NCI-H2196 (cell line): ENCODE results near the gene PMF1.
"Not testable (repeated sequence)": the region's sequence is repeated elsewhere in the genome, so short reads cannot be mapped to it uniquely, and the experiment has no call there.

ENCODE experiments used
- DNase-seq: peaks from one replicate; lab custom pipeline; 2025; ENCODE audit not compliant: unreplicated experiment; lab: John Stamatoyannopoulos, UW

The PMF1 gene

GRCh38 chr1:156212833-156213643, at the start of gene PMF1:
PMF1 (plus strand) TSS chr1:156213007; CDS start chr1:156213016, 9 bp downstream.
- peak; percentile 96 for DNase-seq

- no peak for DNase-seq
Observed at GRCh38 chr1:156163712-156164111, 49.1 kb upstream of the PMF1 start.

DNA sequence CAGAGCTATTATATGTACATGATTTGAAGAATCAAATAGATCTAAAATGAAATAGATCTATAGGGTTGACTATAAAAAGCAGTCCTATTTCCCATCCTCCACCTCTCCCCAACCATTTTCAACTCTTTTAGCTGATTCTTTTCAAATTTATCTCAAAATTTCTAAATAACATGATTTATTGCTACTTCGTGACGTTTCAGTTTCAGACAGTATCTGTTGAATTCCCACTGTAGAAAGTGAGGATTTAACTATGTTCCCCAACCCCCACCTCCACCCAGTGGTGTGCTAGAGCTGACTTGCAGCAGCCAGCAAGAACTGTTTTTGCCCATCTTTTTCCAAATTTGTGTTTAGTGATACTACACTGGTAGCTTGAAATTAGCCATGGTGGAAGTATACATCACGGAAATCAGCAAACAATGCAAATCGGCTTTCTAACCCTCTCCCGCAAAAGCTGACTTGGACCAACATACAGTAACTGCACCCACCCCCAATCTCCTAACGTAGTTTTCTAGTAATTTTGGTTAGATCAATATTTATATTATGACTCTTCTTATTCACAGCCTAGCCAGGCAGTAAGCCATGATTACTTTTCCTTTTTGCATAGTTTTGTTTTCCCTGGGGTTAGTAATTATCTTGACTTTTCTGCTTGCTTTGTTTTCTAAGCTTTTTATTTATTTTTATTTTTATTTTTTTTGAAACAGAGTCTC, 48.5 kb upstream of the PMF1 start:
- DNase-seq, result no peak

DNA sequence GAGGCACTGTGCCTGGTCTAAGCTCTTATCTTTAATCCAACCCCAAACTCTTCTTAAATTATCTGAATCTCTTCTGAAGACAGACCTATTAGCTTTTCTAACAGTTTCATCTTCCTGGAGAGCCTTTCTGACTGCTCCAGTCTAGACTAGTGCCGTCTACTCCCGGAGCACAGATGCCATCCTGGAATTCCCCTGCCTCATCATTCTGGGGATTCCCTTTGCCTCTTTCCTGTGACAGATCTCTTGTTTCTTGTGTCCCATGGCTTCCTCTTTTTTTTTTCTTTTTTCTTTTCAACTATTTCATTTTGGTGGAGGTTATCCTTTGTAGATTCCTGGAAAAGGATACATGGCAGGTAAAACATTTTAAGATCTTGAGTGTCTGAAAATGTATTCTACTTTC, 47.7 kb upstream of the PMF1 start:
- DNase-seq, result no peak

DNA sequence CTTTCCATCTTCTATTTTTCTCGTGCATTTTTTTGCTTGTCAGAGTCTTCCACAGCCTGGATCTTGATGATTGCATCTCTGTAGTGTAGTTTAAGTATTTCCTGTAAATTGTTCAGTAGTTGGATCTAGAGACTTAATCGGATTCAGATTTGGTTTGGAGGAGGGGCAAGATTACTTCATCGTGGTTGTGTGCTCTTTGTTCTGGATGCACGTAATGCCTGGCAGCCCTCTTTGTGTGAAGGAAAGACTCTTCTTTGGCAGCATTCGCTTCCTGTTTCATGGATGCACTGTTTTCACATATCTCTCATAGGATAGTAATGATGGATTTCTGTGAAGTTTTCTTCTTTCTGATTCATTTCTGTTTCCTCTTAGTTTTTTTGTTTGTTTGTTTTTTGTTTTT, 45.3 kb upstream of the PMF1 start:
- DNase-seq, result no peak

DNA sequence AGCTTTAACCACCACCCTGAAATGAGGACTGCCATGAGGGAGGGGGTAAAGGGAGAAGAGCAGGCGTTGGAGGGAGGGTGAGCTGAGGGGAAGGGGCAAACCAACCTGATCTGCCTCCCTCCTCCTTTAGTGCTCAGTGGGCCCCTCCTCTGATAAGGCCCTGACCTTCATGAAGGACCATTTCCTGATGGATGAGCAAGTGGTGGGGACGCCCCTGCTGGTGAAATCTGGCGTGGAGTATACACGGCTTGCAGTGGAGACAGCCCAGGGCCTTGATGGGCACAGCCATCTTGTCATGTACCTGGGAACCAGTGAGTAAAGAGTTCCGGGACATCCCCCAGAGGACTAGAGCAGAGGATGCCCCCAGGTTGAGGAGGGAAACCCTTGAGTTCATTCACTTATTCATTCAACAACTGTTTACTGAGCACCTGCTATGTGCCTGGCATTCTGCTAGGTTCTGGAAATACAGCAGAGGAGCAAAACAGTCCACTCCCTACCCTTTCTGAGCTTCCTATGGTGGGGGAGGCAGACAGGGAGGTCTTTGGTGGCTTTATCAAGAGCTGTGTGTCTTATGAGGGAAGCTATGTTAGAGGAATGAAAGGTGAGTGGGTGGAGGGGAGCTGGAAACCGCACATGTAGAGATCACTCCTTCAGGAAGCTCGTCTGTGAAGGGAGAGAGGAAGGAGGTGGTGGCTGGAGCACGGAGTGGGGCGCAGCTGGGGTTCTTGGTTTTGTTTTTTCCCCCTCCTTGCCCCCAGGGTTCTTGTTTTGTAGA, 39.9 kb upstream of the PMF1 start:
- no peak for DNase-seq

DNA sequence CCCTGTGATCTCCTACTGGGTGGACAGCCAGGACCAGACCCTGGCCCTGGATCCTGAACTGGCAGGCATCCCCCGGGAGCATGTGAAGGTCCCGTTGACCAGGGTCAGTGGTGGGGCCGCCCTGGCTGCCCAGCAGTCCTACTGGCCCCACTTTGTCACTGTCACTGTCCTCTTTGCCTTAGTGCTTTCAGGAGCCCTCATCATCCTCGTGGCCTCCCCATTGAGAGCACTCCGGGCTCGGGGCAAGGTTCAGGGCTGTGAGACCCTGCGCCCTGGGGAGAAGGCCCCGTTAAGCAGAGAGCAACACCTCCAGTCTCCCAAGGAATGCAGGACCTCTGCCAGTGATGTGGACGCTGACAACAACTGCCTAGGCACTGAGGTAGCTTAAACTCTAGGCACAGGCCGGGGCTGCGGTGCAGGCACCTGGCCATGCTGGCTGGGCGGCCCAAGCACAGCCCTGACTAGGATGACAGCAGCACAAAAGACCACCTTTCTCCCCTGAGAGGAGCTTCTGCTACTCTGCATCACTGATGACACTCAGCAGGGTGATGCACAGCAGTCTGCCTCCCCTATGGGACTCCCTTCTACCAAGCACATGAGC, 36.1 kb upstream of the PMF1 start:
- no peak for DNase-seq

GRCh38 chr1:156177919-156178654, 34.7 kb upstream of the PMF1 start:
- no peak for DNase-seq

DNA sequence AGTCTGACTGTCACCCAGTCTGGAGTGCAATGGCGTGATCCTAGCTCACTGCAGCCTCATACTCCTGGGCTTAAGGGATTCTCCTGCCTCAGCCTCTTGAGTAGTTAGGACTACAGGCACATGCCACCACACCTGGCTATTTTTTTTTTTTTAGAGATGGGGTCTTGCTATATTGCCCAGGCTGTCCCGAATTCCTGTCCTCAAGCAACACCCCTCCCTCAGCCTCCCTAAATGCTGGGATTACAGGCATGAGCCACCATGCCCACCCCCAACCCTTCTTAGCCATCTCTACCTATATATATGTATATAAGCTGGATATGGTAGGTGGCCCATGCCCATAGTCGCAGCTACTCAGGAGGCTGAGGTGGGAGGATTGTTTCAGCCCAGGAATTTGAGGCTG, 32.3 kb upstream of the PMF1 start:
- DNase-seq, result no peak

DNA sequence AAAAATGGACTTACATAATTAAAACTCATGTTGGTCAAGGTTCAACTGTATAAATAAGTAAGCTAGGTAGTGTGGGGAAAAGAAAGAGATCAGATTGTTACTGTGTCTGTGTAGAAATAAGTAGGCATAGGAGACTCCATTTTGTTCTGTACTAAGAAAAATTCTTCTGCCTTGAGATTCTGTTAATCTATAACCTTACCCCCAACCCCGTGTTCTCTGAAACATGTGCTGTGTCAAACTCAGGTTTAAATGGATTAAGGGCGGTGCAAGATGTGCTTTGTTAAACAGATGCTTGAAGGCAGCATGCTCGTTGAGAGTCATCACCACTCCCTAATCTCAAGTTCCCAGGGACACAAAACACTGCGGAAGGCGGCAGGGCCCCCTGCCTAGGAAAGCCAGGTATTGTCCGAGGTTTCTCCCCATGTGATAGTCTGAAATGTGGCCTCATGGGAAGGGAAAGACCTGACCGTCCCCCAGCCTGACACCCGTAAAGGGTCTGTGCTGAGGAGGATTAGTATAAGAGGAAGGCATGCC, 31.3 kb upstream of the PMF1 start:
- not testable (repeated sequence) for DNase-seq

DNA sequence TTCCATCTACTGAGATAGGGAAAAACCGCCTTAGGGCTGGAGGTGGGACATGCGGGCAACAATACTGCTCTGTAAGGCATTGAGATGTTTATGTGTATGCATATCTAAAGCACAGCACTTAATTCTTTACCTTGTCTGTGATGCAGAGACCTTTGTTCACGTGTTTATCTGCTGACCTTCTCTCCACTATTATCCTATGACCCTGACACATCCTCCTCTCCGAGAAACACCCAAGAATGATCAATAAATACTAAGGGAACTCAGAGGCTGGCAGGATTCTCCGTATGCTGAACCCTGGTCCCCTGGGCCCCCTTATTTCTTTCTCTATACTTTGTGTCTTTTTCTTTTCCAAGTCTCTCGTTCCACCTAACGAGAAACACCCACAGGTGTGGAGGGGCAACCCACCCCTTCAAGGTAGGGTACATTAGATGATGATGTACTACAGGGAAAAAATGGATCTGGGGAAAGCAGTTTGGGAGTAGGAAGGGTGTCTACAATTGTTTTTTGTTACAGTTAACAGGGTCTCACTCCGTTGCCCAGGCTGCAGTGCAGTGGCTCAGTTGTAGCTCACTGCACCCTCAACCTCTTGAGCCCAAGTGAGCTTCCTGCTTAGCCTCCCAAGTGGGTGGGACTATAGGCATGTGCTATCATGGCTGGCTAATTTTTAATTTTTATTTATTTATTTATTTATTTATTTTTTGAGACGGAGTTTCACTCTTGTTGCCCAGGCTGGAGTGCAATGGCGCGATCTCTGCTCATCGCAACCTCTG, 30.6 kb upstream of the PMF1 start:
- not testable (repeated sequence) for DNase-seq

GRCh38 chr1:156186347-156187177, 26.2 kb upstream of the PMF1 start:
- DNase-seq, result not testable (repeated sequence)

GRCh38 chr1:156190265-156190664, 22.5 kb upstream of the PMF1 start:
- not testable (repeated sequence) for DNase-seq

GRCh38 chr1:156191292-156191964, 21.4 kb upstream of the PMF1 start:
- no peak for DNase-seq

GRCh38 chr1:156193208-156193487, 19.7 kb upstream of the PMF1 start:
- no peak for DNase-seq

- DNase-seq, result peak; percentile 98
Observed at GRCh38 chr1:156193488-156194299, 19.1 kb upstream of the PMF1 start, which contains the start of gene SLC25A44. SLC25A44 (plus strand) TSS chr1:156194104; CDS start chr1:156199848, 5,744 bp downstream.

GRCh38 chr1:156194300-156194652, 18.5 kb upstream of the PMF1 start:
- DNase-seq, result no peak
